ENCODE data around the gene SMPDL3A.

Gene SMPDL3A

GRCh38 chr6:122806291-122806690 is 17.2 kb downstream of the SMPDL3A start:
- DNase-seq, result no peak

- DNase-seq, result no peak
Observed at GRCh38 chr6:122808121-122808885, 19.2 kb downstream of the SMPDL3A start.

GRCh38 chr6:122809001-122809400 is 19.9 kb downstream of the SMPDL3A start:
- no peak for DNase-seq

GRCh38 chr6:122809691-122810090 is 20.6 kb downstream of the SMPDL3A start:
- no peak for DNase-seq

GRCh38 chr6:122810189-122810588 is 21.1 kb downstream of the SMPDL3A start:
- DNase-seq, result no peak

GRCh38 chr6:122817358-122817757 is 28.3 kb downstream of the SMPDL3A start:
- DNase-seq, result no peak

- DNase-seq, result no peak
Observed at GRCh38 chr6:122817766-122818165, 28.7 kb downstream of the SMPDL3A start.

- DNase-seq, result no peak
Observed at GRCh38 chr6:122818866-122819265, 29.8 kb downstream of the SMPDL3A start.

GRCh38 chr6:122821095-122821494 is 32.0 kb downstream of the SMPDL3A start:
- no peak for DNase-seq

- no peak for DNase-seq
Observed at GRCh38 chr6:122825163-122825562, 36.1 kb downstream of the SMPDL3A start.

GRCh38 chr6:122829456-122829855 is 40.4 kb downstream of the SMPDL3A start:
- no peak for DNase-seq

GRCh38 chr6:122831511-122831910 is 42.5 kb downstream of the SMPDL3A start:
- DNase-seq, result no peak

- no peak for DNase-seq
Observed at GRCh38 chr6:122832459-122832858, 43.4 kb downstream of the SMPDL3A start.

- DNase-seq, result no peak
Observed at GRCh38 chr6:122833021-122833491, 44.0 kb downstream of the SMPDL3A start.

GRCh38 chr6:122838060-122838780 is 49.2 kb downstream of the SMPDL3A start:
- DNase-seq, result no peak

- no peak for DNase-seq
Observed at GRCh38 chr6:122839472-122839871, 50.4 kb downstream of the SMPDL3A start.

- DNase-seq, result no peak
Observed at GRCh38 chr6:122839906-122840305, 50.8 kb downstream of the SMPDL3A start.

GRCh38 chr6:122845464-122845863 is 56.4 kb downstream of the SMPDL3A start:
- DNase-seq, result no peak

GRCh38 chr6:122845916-122846612 is 57.0 kb downstream of the SMPDL3A start:
- no peak for DNase-seq

- DNase-seq, result no peak
Observed at GRCh38 chr6:122853259-122853995, 64.4 kb downstream of the SMPDL3A start.
